Measurements from ENCODE around the gene LRRC2.
"Not testable (repeated sequence)": the region's sequence is repeated elsewhere in the genome, so short reads cannot be mapped to it uniquely, and the experiment has no call there.

LRRC2 gene

DNA sequence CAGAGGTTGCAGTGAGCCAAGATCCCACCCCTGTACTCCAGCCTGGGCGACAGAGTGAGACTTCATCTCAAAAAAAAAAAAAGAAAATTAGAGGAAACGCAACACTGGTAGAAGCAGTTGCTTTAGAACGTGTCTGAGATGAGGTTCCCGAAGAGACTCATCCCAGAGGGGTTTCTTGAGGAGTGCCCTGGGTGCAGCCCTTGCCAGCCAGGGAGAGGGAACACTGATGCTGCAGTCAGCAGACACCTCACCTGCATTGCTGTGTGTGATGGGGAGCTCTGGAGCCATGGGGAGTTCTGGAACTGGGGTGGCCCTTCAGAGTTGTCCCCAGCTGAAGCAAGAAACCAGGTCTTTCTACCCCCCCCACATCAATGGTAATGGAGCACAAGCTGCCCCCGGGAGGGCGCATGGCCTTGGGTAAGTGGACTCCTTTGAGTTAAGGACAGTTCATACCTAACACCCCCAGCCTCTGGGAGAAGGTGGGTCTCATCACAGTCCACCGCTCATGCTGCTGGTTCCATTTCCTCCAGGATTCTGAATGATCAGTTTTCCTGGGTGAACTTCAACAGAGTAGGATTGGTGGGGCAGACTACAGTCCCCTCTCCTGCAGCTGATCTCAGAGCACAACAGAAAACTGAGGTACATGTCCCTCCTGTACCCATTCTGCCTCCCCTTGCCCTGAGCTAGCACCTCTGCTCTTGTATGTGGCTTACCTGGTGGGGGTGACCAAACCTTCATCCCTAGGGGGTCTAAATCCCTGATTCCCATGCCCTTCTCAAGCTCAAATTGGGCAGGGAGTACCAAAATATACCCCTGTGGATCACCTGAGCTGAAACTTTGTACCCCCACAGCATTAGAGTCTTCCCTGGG lies 18.7 kb upstream of the LRRC2 start:
- no peak for DNase-seq (ENCODE audit: low read depth in 2 of 2)

- DNase-seq (ENCODE audit: low read depth in 2 of 2) = no peak
Measured at GRCh38 chr3:46580675-46581074, 14.6 kb upstream of the LRRC2 start.

- no peak for DNase-seq (ENCODE audit: low read depth in 2 of 2)
Measured at GRCh38 chr3:46579756-46580286, 13.7 kb upstream of the LRRC2 start.

GRCh38 chr3:46578973-46579755 lies 13.1 kb upstream of the LRRC2 start:
- DNase-seq (ENCODE audit: low read depth in 2 of 2) = no peak

DNA sequence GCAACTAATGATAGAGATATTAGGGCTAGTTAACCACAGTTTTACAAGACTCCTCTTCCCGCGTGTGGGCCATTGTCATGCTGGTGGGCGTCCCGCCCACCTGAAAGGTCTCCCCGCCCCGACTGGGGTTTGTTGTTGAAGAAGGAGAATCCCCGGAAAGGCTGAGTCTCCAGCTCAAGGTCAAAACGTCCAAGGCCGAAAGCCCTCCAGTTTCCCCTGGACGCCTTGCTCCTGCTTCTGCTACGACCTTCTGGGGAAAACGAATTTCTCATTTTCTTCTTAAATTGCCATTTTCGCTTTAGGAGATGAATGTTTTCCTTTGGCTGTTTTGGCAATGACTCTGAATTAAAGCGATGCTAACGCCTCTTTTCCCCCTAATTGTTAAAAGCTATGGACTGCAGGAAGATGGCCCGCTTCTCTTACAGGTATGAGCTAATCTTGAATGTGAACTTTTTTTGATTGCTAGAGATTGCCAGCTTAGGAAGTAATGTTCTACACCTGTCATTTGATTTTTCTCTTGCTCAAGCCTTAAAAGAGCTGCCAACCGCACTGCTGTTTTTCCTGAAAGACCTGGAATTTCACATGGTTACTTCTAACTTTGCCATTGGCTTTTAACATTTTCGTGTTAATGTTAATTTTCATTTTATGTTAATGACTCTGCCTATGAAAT lies 11.6 kb upstream of the LRRC2 start:
- not testable (repeated sequence) for DNase-seq (ENCODE audit: low read depth in 2 of 2)

DNA sequence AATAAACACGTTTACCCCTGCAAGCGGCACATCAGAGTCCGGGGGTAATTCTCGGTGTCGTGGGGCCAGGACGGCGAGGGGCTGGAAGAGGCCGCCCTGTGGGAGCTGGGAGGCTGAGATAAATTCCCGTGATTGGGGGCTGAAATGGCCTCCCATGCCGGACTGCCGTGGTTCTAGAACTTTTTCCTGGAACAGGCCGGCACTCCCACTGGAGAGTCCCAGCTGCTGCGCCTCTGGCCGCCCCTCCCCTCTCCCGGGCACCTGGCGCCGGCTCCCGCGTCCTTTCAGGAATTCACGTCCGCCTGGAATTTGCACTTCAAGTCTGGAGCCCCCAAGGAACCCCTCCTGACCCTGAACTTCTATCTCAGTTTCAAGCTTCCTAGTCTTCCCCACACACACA lies 10.8 kb upstream of the LRRC2 start:
- no peak for DNase-seq (ENCODE audit: low read depth in 2 of 2)

- DNase-seq (ENCODE audit: low read depth in 2 of 2) = no peak
Measured at GRCh38 chr3:46576386-46576785, 10.3 kb upstream of the LRRC2 start.

- DNase-seq (ENCODE audit: low read depth in 2 of 2) = no peak
Measured at GRCh38 chr3:46575577-46576222, 9.6 kb upstream of the LRRC2 start.

DNA sequence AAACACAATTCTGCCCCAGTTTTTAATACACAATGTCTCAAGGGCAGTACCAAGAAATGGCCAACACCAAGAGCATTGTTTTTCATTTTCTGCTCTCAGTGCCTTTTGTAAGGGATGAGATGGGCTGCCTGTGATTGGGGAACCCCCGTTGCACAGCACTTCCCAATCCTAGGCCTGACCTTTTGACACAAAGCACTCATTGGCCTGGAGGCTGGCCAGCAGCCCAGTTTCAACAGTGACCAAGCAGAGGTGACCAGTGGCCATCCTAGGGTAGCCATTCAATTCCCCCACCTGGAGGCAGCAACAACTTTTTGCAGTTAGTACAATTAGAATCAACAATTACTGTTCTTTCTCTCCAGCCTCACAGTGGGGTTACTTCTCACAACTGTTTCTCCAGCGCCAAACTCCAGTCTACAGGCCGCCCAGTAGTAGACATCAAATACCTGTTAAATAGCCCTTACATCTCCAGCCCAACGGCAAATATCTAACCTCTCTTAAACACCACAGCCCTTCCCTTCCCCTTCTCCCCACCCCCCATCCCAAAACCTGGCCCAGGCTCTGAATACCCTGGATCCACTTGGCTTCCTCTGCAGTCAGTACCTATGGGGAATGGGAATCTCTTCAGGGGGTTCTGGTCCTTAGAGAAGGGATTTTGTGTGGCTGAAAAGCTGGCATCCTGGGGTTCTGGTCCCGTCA lies 8.9 kb upstream of the LRRC2 start:
- no peak for DNase-seq (ENCODE audit: low read depth in 2 of 2)

GRCh38 chr3:46574243-46574646 lies 8.1 kb upstream of the LRRC2 start:
- DNase-seq (ENCODE audit: low read depth in 2 of 2) = no peak

DNA sequence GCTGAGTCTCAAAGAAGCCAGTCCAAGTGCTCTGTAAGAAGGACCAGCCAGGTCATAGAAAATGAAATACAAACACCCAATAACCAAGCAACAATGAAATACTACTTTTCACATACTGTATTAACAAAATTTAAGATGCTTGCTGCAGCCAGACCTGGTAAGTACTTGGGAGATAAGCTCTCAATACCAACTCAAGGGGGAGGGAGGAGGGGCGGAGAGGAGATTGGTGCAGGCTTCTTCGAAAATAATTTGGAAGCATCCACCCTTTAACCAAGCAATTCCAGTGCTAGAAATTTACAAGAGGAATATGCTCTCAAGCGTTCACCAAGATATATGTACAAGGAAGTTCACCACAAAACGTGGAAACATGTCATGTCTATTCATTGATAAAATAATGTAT lies 7.6 kb upstream of the LRRC2 start:
- DNase-seq (ENCODE audit: low read depth in 2 of 2) = no peak

DNA sequence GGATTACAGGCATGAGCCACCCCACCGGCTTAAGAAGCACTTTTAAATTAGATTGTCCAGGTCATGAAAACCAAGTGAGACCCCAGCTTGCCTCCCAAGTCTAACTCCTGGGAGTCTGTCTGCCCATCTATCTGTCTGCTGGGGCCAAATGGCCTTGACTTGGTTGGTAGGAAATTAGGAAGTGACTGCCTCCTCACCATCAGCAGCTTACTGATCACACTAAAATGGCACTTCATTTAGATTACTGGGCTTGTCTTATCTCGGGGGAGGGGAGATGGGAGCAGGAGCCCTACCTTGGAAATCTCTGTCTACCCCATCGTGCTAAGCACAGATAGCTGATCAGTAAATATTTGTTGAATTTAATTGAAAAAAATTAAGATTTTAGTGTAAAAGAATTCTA lies 5.6 kb upstream of the LRRC2 start:
- DNase-seq (ENCODE audit: low read depth in 2 of 2) = no peak

DNA sequence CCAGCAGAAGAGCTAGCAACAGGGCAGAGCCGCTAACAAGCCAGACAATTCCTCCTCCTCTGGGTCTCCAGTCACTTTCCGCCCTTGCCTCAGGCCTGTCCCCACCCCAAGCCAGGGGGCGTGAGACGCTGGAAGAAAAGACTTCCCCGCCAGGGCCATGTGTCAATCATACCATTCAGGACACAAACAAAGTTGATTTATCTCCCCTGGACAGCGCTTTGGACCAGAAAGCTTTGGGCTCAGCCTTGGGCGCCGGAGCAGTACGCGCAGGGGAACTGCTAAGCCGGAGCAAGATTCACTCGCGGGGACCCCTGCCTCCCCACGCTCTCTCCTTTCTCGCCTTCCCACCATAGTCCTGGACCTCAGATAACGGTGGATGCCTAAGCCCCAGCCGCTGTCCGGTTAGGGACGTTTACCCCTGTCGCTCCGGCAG lies 479 bp downstream of the LRRC2 start:
- DNase-seq (ENCODE audit: low read depth in 2 of 2) = no peak

DNA sequence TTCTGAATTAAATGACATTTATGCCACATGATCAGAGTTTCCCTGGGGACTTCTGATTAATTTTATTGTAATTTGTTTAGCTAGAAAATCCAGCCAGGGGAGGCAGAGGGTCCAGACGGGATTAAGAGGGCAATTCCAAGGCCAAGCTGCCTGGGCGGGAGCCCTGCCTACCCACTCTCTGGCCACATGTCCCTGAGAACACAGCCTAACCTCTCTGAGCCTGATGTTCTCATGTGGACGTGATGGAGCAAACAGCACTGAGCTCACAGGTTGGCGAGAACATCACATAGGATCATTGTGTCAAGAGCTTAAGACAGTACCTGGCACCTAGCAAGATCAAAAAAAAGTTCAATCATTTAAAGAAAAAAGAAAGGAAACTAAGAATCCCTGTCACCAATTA lies 1.0 kb downstream of the LRRC2 start:
- DNase-seq (ENCODE audit: low read depth in 2 of 2) = no peak

- no peak for DNase-seq (ENCODE audit: low read depth in 2 of 2)
Measured at GRCh38 chr3:46564190-46565021, 1.7 kb downstream of the LRRC2 start.

- no peak for DNase-seq (ENCODE audit: low read depth in 2 of 2)
Measured at GRCh38 chr3:46561951-46562350, 4.2 kb downstream of the LRRC2 start.

DNA sequence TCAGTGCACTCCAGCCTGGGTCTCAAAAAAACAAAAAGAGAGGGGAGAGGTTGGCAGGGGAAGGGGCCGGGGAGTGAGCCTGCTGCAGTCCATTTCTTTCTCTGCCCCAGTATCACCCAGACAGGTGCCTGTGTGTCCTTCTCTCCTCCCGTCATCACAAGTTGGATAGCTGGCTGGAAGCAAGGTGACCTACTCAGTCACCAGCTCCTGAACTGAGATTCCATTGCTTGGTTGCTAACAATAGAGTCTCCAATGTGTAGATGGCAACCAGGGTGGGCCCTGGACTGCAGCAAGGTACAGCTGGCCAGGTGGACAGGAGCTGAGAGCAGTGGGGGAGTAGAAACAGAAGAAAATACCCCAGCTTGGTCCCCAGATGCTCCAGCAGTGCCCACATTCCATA lies 4.6 kb downstream of the LRRC2 start:
- DNase-seq (ENCODE audit: low read depth in 2 of 2) = no peak

DNA sequence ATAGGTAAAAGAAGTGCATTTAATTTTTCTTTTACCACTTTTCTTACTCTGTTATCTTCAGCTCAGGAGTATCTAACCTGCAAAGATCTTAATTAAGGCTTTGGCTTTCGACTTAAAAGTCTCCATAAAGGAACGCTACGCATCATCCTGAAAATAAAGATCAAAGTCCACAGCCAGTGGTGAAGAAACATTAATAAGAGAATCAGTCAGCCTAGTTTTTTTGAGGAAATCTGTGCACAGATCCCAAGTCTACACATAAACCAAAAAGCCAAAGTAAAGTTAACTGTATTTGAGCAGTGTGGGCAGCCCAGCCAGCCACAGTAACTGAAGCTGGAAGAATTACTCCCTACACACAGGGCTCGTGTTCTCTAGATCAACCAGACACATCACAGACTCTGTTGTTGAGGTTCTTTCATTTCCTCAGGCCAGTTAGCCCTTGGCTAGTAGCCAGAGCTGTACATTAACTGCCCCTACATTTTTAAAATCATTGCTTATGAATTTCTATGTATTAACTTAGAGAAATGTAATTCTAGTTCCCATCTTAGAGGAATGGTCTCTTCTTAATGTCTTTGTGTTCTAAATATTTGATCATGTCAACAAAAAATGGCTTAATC lies 6.9 kb downstream of the LRRC2 start:
- DNase-seq (ENCODE audit: low read depth in 2 of 2) = no peak

GRCh38 chr3:46558184-46559043 lies 7.7 kb downstream of the LRRC2 start:
- peak; percentile 67 to 70 for DNase-seq (ENCODE audit: low read depth in 2 of 2)

All from fibroblast of skin of left quadriceps (primary cell).